ENCODE results near the gene PIP5K1C.

GRCh38 chr19:3612330-3612729 lies 87.9 kb downstream of the PIP5K1C start:
- no peak for TF ChIP-seq EZH2 (IDR thresholded peaks at IDR 0.05)
- no peak for TF ChIP-seq POLR2AphosphoS5 (IDR thresholded peaks at IDR 0.05; ENCODE audit: borderline replicate concordance, low read depth, low read length)
